DOHH2 (cell line): Measurements from ENCODE around the gene ZIC1.

Experiments
- H3F3A ChIP-seq: fragments of 200-600 bp; sonication (generic), shearing (Covaris generic); 2 replicates; pipeline ENCODE4 v1.6.0; 2016; ENCODE audit warnings: antibody characterized with exemption, mild to moderate bottlenecking; ENCODE audit not compliant: control insufficient read depth, insufficient read depth
- H3K27ac ChIP-seq: fragments of 200-600 bp; sonication (generic); 2 replicates; pipeline ENCODE4 v1.5.1; 2014; ENCODE audit warnings: low read depth, mild to moderate bottlenecking, low read length, moderate library complexity
- H3K27me3 ChIP-seq: fragments of 200-600 bp; sonication (generic); 2 replicates; pipeline ENCODE4 v1.6.1; 2014; ENCODE audit warnings: mild to moderate bottlenecking, low read length, mixed read lengths; ENCODE audit not compliant: control insufficient read depth
- H3K36me3 ChIP-seq: fragments of 200-600 bp; sonication (generic); 2 replicates; pipeline ENCODE4 v1.6.1; 2014; ENCODE audit warnings: mild to moderate bottlenecking, low read length, moderate library complexity, mixed read lengths; ENCODE audit not compliant: control insufficient read depth
- H3K4me1 ChIP-seq: fragments of 200-600 bp; sonication (generic); 2 replicates; pipeline ENCODE4 v1.6.1; 2014; ENCODE audit warnings: mild to moderate bottlenecking, low read length, mixed read lengths; ENCODE audit not compliant: control insufficient read depth
- H3K4me2 ChIP-seq: fragments of 200-600 bp; sonication (generic); 2 replicates; pipeline ENCODE4 v1.6.0; 2014; ENCODE audit warnings: mild to moderate bottlenecking, low read length, moderate library complexity
- H3K4me3 ChIP-seq: fragments of 200-600 bp; sonication (generic); 2 replicates; pipeline ENCODE4 v1.5.1; 2014; ENCODE audit warnings: mild to moderate bottlenecking, low read length, mixed read lengths
- H3K79me2 ChIP-seq: fragments of 200-600 bp; sonication (generic); 2 replicates; pipeline ENCODE4 v1.6.1; 2014; ENCODE audit warnings: mild to moderate bottlenecking, low read length, mixed read lengths; ENCODE audit not compliant: control insufficient read depth
- H3K9me2 ChIP-seq: fragments of 200-600 bp; sonication (generic); replicated peaks from 2 replicates; pipeline ENCODE4 v1.6.1; 2014; ENCODE audit warnings: mild to moderate bottlenecking, low read length, mixed read lengths; ENCODE audit not compliant: control insufficient read depth
- H3K9me3 ChIP-seq: fragments of 200-600 bp; sonication (generic); 2 replicates; pipeline ENCODE4 v1.6.1; 2014; ENCODE audit warnings: antibody characterized with exemption, low read length, mixed read lengths; ENCODE audit not compliant: control insufficient read depth, insufficient read depth
- H4K20me1 ChIP-seq: fragments of 200-600 bp; sonication (generic); 2 replicates; pipeline ENCODE4 v1.6.0; 2014; ENCODE audit warnings: low read depth, mild to moderate bottlenecking, antibody characterized with exemption, low read length, moderate library complexity; ENCODE audit not compliant: control insufficient read depth, insufficient read depth
- CTCF ChIP-seq: fragments of 200-600 bp; sonication (generic); IDR thresholded peaks from one replicate; pipeline ENCODE4 v1.5.1; 2014; ENCODE audit warnings: antibody characterized with exemption, mild to moderate bottlenecking, low read depth, low read length; ENCODE audit not compliant: poor library complexity, severe bottlenecking
- EZH2phosphoT487 ChIP-seq: fragments of 200-600 bp; sonication (generic); IDR thresholded peaks from 2 replicates; pipeline ENCODE4 v1.6.1; 2017; ENCODE audit warnings: borderline replicate concordance, mild to moderate bottlenecking, antibody characterized with exemption, low read length, moderate library complexity, mixed read lengths

The ZIC1 gene

DNA sequence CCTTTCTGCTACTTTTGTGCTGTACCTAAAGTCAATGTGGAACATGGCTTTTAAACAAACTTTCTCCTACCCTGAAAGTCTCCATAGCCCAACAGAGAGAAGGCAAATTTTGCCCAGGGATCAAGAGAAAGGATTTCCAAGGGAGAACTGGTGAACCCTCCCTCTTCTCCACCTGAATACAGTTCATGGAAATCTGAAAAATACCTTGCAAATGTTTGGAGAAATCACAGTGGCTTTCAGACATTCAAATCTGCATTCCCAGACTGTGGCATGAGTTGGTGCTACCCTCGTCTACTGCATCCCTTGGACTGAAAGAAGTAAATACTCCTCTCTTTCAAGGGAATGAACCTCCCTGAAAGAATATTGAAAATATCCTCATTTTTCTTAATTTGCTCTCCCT, 41.5 kb upstream of the ZIC1 start:
- Histone ChIP-seq H3K4me1 (no peaks in the 10 kb centered on the region), H3K27me3 (no peaks in the 10 kb centered on the region), H3K4me2 (no peak overlapping the region)

DNA sequence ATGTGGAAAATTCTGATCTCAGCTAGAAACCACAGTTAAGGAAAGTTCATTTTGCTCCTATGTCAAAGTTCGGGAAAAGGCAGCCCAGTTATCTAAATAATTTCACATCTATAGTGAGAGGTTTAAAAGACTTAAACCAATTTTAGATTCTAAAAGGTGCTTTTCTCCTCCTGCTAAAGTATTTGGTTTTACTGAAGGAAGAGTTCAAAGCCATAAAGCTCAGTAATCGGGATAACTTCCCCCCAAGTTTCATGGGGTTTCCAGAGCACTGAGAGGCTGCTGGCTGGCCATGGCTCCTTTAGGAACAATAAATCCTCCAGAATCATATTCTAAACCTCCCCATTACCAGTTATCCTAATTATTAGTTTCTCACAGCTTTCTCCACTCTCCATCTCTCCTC, 41.0 kb upstream of the ZIC1 start:
- no peaks in the 10 kb centered on the region for H3K9me2 ChIP-seq
- H4K20me1 ChIP-seq: no peaks in the 10 kb centered on the region
- H3K27ac ChIP-seq: no peak overlapping the region
- H3K4me2 ChIP-seq: no peak overlapping the region
- no peaks in the 10 kb centered on the region for H3F3A ChIP-seq
- H3K4me1 ChIP-seq: no peaks in the 10 kb centered on the region
- H3K27me3 ChIP-seq: no peaks in the 10 kb centered on the region
- no peaks in the 10 kb centered on the region for H3K9me3 ChIP-seq
- H3K36me3 ChIP-seq: no peaks in the 10 kb centered on the region
- TF ChIP-seq EZH2phosphoT487 (no peak), CTCF (no peak)
- no peak overlapping the region for H3K4me3 ChIP-seq
- H3K79me2 ChIP-seq: no peaks in the 10 kb centered on the region

More for the DNA sequence above, 41.5 kb upstream of the ZIC1 start:
- Histone ChIP-seq H3K9me3 (no peaks in the 10 kb centered on the region), H3K36me3 (no peaks in the 10 kb centered on the region), H3K4me3 (no peak overlapping the region), H3K27ac (no peak overlapping the region), H4K20me1 (no peaks in the 10 kb centered on the region), H3K9me2 (no peaks in the 10 kb centered on the region), H3F3A (no peaks in the 10 kb centered on the region), H3K79me2 (no peaks in the 10 kb centered on the region)
- TF ChIP-seq CTCF (no peak), EZH2phosphoT487 (no peak)

DNA sequence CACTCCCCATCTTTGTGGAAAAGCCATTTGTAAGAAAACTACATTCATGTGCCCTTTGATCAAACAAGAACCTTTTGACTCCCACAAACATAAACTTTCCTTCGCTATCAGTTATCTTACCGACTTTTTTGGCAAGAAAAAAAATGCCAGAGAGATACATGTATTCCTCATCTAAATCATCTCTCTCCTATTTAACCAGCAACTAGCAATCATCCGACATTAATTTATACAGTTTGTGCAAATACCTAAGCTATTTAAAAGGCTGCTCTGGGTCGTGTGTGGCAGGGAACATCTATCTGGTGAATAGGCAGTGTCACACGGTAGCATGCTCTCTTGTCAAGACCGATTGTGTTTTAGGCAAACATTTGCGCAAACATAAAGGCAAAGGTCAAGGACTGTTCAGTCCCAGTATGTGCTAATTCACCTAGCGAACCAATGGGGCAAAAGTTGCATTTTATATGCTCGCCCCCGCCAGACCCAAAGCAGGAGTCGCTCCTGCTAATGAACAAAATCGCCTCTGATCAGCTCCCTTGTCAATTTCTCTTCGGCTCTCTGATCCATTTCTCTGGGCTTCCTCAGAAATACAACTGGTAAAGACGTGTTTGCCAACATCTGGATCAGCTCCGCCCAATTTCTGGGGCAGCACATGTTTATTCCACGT, 40.5 kb upstream of the ZIC1 start:
- Histone ChIP-seq H3K4me2 (no peak overlapping the region), H3K27ac (no peak overlapping the region), H4K20me1 (no peaks in the 10 kb centered on the region), H3K9me2 (no peaks in the 10 kb centered on the region), H3K4me1 (no peaks in the 10 kb centered on the region), H3K36me3 (no peaks in the 10 kb centered on the region), H3K9me3 (no peaks in the 10 kb centered on the region; the same call in 1 of the 2 replicates), H3K79me2 (no peaks in the 10 kb centered on the region), H3F3A (no peaks in the 10 kb centered on the region), H3K4me3 (no peak overlapping the region), H3K27me3 (no peaks in the 10 kb centered on the region)
- TF ChIP-seq CTCF (no peak), EZH2phosphoT487 (no peak)
